ENCODE results near the gene ANGPT4. TPM values are rescaled to one million over a fixed set of nuclear protein-coding genes. Genes with fewer than 3 reads are reported as not detected.

ANGPT4 gene
- total and polyA plus RNA-seq, 2 of the 13 experiments (the other 11 are each of a cell fraction or from before 2014, with no cell fraction given), result not detected

DNA sequence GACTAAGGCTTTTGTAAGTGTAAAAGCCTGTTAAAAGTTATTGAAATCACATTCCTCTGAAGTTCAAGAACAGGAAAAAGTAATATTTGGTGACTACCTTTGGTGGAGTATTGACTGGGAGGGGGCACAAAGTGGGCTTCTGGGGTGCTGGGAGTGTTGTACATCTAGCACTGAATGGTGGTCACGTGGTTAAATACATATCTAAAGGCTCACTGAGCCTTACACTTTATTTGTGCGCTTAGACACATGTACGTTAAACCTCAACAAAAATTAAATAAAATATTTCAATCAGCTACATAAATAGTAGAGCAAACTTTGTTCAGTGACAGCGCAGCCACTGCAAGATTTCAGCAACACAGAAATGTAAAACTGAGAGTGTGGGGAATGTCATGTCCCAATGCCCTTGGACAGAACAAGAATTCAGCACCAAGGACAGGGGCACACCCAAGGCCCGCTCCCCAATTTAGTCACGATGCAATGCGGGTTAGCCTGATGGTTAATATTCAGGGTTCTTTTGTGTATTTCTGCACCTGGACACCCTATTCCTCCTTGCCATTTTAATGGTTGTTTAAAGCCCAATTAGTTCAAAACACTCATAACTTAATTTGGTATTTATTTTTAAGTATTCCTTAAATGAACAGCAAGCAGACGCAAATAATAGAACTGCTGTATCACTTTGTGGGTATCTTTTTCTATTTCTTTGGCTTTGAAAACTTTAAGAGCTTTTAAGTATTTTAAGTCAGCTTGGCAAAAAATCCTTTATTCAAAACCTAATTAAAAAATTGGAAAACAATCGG is 37.4 kb downstream of the ANGPT4 start (continued):
- TF ChIP-seq ZMAT3 (CRISPR knock-in tag; conservative IDR thresholded peaks at IDR 0.05), result peak; percentile 77; the same call in 1 of the 2 replicates
- TF ChIP-seq DBP (CRISPR knock-in tag; IDR thresholded peaks at IDR 0.05; ENCODE audit: not compliant biosample characterization), result peak; percentile 66
- TF ChIP-seq, protein P1, sequence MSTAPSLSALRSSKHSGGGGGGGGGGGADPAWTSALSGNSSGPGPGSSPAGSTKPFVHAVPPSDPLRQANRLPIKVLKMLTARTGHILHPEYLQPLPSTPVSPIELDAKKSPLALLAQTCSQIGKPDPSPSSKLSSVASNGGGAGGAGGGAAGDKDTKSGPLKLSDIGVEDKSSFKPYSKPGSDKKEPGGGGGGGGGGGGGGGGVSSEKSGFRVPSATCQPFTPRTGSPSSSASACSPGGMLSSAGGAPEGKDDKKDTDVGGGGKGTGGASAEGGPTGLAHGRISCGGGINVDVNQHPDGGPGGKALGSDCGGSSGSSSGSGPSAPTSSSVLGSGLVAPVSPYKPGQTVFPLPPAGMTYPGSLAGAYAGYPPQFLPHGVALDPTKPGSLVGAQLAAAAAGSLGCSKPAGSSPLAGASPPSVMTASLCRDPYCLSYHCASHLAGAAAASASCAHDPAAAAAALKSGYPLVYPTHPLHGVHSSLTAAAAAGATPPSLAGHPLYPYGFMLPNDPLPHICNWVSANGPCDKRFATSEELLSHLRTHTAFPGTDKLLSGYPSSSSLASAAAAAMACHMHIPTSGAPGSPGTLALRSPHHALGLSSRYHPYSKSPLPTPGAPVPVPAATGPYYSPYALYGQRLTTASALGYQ (CRISPR knock-in tag; IDR thresholded peaks at IDR 0.05), result 0 out of 2 replicates have a peak, but pooled peaks have one; percentile 22
- TF ChIP-seq SATB2 (CRISPR knock-in tag; IDR thresholded peaks at IDR 0.05), result peak; percentile 91
- TF ChIP-seq TEF (CRISPR knock-in tag; IDR thresholded peaks at IDR 0.05), result peak; percentile 60; the same call in 1 of the 2 replicates
- no peak for TF ChIP-seq KAT7 (CRISPR knock-in tag; IDR thresholded peaks at IDR 0.05; ENCODE audit: borderline replicate concordance)
- TF ChIP-seq ARNT2 (CRISPR knock-in tag; IDR thresholded peaks at IDR 0.05; ENCODE audit: low read depth), result peak; percentile 40; the same call in 1 of the 2 replicates
- 0 out of 2 replicates have a peak, but pooled peaks have one; percentile 70 for TF ChIP-seq ZNF773 (CRISPR knock-in tag; IDR thresholded peaks at IDR 0.05; ENCODE audit: borderline replicate concordance)
- no peak for TF ChIP-seq SOX13 (IDR thresholded peaks at IDR 0.05)
- TF ChIP-seq SOX13 (CRISPR knock-in tag; conservative IDR thresholded peaks at IDR 0.05 in 1 of 2, IDR thresholded peaks at IDR 0.05 in 1 of 2), result peak in 1 of 2 experiments; percentile 39; a peak in 1 of 4 replicates
- no peak for TF ChIP-seq REXO4 (CRISPR knock-in tag; IDR thresholded peaks at IDR 0.05; ENCODE audit: borderline replicate concordance)
- peak; percentile 49; the same call in 1 of the 2 replicates for TF ChIP-seq GATAD1 (CRISPR knock-in tag; IDR thresholded peaks at IDR 0.05)
- peak; percentile 76; the same call in 1 of the 2 replicates for TF ChIP-seq ZNF441 (CRISPR knock-in tag; IDR thresholded peaks at IDR 0.05; ENCODE audit: borderline replicate concordance)
- TF ChIP-seq ZNF616 (CRISPR knock-in tag; IDR thresholded peaks at IDR 0.05; ENCODE audit: low read depth), result no peak
- 0 out of 2 replicates have a peak, but pooled peaks have one; percentile 39 for TF ChIP-seq NCOA5 (CRISPR knock-in tag; IDR thresholded peaks at IDR 0.05)
- TF ChIP-seq STAG1 (CRISPR knock-in tag; IDR thresholded peaks at IDR 0.05), result peak; percentile 17; the same call in 1 of the 2 replicates
- TF ChIP-seq SSRP1 (CRISPR knock-in tag; IDR thresholded peaks at IDR 0.05), result no peak
- no peak for TF ChIP-seq ZNF691 (CRISPR knock-in tag; IDR thresholded peaks at IDR 0.05; ENCODE audit: borderline replicate concordance, low read depth)
- 0 out of 2 replicates have a peak, but pooled peaks have one; percentile 33 for TF ChIP-seq ZSCAN30 (CRISPR knock-in tag; IDR thresholded peaks at IDR 0.05)
- no peak for TF ChIP-seq ZNF670 (CRISPR knock-in tag; IDR thresholded peaks at IDR 0.05; ENCODE audit: borderline replicate concordance)
- TF ChIP-seq YEATS4 (CRISPR knock-in tag; IDR thresholded peaks at IDR 0.05; ENCODE audit: borderline replicate concordance), result no peak
- TF ChIP-seq ETV6 (CRISPR knock-in tag; conservative IDR thresholded peaks at IDR 0.05), result peak; percentile 45; the same call in 1 of the 2 replicates
- TF ChIP-seq SKIL (CRISPR knock-in tag; IDR thresholded peaks at IDR 0.05; ENCODE audit: borderline replicate concordance), result no peak
